DMS153 (cell line): ENCODE data around the gene ZNF280D.
"Not testable (repeated sequence)": the region's sequence is repeated elsewhere in the genome, so short reads cannot be mapped to it uniquely, and the experiment has no call there.

Source experiments
- DNase-seq: peaks from one replicate; lab custom pipeline; 2025; lab: John Stamatoyannopoulos, UW

The ZNF280D gene, protein sequence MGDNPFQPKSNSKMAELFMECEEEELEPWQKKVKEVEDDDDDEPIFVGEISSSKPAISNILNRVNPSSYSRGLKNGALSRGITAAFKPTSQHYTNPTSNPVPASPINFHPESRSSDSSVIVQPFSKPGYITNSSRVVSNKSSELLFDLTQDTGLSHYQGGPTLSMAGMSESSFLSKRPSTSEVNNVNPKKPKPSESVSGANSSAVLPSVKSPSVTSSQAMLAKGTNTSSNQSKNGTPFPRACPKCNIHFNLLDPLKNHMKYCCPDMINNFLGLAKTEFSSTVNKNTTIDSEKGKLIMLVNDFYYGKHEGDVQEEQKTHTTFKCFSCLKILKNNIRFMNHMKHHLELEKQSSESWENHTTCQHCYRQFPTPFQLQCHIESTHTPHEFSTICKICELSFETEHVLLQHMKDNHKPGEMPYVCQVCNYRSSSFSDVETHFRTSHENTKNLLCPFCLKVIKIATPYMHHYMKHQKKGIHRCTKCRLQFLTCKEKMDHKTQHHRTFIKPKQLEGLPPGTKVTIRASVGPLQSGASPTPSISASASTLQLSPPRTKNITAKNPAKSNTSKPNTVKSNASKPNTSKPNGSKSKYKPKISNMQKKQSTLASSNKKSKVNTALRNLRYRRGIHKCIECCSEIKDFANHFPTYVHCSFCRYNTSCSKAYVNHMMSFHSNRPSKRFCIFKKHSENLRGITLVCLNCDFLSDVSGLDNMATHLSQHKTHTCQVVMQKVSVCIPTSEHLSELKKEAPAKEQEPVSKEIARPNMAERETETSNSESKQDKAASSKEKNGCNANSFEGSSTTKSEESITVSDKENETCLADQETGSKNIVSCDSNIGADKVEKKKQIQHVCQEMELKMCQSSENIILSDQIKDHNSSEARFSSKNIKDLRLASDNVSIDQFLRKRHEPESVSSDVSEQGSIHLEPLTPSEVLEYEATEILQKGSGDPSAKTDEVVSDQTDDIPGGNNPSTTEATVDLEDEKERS

DNA sequence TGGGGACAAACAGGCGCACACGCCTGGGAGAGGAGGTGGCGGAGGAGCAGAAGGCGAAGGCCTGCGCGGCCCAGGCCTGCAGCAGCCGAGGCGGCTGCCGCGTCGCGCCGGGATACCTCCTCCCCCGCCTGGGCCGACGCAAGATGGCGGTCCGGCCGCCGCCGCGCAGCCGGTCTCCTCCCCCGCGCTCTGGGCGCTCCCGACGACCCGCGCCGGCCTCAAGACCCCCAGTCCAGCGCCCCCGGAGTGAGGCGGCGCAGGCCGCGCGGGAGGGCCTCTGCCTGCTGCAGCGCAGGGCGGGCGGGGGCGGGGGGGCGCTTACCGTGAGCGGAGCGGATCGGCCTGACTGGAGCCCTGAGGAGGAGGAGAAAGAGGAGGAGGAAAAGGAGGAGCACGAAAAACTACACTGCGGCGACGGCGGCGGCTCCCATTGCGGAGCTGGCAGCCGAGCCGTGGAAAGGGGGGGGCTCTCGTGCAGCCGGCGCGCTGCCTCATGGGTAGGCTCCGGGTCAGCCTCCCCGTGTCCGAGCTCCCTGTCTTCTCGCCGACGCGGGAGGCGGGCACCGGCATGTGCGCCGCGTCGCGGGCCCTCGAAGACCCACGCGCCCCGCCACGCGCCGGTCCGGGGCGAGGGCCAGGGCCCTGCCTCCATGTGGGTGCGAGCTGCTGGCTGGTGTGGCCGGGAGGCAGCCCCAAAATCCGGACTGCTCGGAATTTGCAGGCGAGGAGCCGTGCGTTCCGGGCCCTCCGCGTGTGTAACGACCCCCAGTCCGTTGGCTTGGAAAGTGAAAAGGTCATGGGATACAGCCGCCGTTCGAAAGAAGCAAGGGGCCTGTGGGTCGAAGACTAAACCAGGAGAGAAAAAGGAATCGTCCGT lies at the start of gene ZNF280D:
ZNF280D (minus strand) TSS at position 374 of the 877 bp plus-strand sequence. CDS start 26,400 bp downstream, outside the sequence.
- peak; percentile 58 for DNase-seq

DNA sequence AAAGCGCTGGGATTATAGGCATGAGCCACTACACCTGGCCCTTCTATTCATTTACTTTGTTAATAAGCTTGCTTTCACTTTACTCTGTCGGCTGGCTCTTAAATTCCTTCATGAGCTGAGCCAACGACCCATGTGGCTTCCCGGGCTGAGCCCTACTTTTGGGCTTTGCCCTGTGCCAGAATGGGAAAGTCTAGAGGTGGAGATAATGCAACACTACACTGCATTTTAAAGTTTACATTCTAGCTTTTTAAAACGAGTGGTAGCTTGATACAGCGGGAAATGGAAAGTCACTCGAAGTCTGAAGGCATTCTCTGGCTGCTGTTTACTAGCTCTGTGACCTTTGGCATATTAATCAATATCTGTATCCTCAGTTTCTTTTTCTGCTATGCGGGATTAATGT lies 49.0 kb upstream of the ZNF280D start:
- no peak for DNase-seq

DNA sequence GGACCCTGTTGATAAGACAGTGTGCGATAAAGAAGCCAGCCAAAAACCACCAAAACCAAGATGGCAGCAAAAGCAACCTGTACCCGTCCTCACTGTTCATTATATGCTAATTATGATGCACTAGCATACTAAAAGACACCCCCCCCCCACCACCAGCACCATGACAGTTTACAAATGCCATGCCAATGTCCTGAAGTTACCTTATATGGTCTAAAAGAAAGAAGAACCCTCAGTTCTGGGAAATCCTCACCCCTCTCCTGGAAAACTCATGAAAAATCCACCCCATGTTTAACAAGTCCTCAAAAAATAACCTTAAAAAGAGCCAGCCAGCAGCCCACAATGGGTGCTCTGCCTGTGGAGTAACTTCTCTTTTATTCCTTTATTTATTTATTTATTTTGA lies 48.4 kb upstream of the ZNF280D start:
- no peak for DNase-seq

DNA sequence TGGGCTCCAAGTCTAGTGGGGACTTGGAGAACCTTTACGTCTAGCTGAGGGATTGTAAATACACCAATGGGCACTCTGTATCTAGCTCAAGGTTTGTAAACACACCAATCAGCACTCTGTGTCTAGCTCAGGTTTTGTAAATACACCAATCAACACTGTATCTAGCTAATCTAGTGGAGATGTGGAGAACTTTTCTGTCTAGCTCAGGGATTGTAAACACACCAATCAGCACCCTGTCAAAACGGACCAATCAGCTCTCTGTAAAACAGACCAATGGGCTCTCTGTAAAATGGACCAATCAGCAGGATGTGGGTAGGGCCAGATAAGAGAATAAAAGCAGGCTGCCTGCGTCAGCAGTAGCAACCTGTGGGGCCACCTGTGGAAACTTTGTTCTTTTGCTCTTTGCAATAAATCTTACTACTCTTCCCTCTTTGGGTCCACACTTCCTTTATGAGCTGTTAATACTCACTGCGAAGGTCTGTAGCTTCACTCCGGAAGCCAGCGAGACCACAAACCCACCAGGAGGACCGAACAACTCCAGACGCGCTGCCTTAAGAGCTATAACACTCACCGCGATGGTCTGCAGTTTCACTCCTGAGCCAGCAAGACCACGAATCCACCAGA lies 46.9 kb upstream of the ZNF280D start:
- DNase-seq: not testable (repeated sequence)

DNA sequence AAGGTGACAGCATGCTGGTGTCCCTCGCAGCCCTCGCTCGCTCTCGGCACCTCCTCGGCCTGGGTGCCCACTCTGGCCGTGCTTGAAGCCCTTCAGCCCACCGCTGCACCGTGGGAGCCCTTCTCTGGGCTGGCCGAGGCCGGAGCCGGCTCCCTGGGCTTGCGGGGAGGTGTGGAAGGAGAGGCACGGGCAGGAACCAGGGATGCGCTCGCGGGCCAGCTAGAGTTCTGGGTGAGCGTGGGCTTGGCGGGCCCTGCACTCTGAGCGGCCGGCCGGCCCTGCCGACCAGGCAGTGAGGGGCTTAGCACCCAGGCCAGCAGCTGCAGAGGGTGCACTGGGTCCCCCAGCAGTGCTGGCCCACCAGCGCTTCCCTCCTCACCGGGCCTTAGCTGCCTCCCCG lies 46.1 kb upstream of the ZNF280D start:
- DNase-seq: not testable (repeated sequence)

DNA sequence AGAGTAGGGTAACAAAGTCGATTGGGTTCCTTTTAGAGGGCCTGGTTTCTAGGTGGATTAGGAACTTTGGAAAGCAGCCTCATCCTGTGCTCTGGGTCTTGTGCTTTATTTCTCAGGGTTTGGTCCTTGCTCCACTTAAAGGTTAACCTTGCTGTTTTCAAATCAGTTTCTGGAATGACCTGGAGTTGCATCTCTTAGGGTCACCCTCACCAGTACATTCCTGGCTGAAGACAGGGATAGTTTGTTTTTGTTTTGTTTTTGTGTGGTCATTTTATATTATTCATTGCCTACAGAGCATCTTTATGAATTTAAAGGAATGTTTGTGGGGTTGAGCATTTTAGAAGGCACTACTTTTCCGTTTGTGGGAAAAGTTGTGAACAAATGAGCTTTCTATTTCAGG lies 45.5 kb upstream of the ZNF280D start:
- no peak for DNase-seq

DNA sequence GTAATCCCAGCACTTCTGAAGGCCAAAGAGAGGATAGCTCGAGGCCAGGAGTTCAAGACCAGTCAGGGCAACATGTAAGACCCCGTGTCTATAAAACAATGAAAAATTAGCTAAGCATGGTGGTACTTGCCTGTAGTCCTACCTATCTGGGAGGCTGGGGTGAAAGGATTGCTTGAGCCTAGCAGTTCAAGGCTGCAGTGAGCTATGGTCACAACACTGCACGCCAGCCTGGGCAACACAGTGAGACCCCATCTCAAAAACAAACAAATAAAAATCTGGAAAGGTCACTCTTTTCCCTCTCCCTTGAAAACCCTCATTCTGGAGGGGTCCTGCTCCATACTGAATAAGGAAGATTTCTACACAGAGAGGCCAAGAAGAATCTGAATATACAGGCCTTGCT lies 43.5 kb upstream of the ZNF280D start:
- DNase-seq: no peak

DNA sequence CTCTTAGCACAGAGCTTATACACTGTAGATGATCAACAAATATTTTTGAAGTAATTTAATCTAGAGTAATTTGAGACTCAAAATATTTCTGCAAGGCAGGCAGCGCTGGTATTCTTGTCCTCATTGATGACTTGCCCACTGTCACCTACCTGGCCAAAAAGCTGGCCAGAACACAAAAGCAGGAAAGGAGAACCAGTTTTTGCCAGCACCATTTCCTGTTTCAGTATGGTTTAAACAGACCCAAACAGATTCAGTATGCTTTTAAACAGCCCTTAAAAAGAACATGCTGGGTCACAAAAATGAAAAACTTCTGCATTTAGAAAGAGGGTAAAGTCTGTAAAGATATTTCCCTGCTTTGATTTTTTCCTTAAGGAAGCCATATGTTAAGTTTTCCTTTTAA lies 42.3 kb upstream of the ZNF280D start:
- no peak for DNase-seq

DNA sequence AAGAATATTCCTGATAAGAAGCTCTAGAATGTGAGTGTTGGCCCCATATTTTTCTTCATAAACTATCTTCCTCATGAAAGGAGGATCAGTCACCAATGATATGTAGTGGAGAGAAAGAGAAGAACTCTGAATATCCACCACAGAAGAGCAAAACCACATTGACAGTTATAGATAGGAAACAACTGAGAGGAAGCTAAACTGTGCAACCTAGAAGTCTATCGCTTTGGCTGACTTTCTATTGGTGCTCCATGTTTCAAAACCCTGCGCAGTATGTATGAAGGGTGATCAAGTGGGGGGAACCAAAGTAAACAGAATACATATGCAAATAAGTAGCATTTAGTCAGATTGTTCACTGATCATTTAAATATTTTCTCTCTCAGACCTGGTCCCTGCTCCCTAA lies 41.0 kb upstream of the ZNF280D start:
- DNase-seq: no peak

DNA sequence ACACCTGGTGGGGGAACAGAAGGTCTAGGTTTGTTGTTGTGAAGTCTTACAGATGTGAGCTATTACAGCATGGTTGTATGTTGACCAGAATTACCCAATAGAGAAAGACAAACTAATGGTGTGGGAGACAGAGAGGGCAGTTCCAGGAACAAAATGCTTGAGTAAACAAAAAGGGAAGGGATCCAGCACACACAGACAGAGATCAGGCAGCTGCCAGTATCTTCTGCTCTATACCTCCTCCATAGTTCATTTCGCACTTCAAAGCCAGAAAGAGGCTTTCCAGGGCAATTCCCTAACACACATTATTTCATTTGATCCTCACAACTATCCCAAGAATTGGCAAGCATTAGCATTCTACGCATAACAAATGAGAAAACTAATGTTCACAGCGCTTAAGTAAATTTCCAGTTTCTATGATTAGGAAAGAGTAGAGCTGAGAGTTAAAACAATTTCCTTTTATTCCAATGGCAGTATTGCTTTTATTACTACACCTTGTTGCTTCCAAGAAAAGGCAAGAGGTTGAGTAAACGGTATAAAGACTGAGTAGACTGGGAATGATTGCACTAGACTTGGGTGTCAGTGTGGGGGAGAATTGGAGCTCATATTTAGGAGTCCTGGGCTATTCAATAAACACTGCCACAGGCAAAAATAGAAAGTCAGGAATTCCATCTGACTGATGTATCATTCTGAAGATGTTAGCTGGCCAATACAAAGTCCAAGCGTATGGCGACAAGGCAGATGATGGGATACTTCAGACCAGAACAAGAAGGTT lies 39.7 kb upstream of the ZNF280D start:
- peak; percentile 30 for DNase-seq

DNA sequence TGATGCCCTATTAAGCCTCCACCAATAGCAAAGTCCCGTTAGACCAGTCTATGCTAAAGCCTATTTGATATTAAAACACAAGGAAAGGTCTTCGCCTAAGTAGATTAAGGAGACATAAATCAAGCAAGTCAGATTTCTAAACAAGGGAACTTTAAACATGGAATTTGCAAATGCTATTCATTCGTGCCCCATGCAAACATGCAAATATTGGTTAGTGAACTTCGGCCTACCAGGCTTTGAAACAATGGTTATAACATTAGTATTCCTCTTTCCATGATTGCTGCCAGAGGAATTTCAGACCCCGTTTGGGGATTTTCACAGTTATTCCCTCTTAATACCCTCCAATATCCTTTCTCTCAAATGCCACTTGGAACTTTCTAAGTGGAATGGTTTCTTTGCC lies 36.9 kb upstream of the ZNF280D start:
- no peak for DNase-seq

DNA sequence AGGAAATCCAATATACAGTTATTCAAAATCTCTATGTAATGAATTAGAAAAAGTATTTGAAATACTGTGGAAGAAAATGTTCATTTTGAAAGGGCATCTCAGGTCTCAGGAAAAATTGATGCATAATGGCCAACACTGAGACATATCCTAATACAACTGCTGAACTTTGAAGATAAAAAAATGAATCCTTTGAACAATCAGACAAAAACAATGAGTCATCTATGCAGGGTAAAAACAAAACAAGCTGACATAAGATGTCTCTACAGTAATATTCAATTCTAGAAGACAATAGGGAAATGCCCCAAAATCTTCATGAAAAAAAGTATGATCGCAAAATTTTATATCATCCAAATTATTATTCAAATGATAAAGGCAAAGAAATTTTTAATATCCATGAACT lies 34.0 kb upstream of the ZNF280D start:
- DNase-seq: no peak

DNA sequence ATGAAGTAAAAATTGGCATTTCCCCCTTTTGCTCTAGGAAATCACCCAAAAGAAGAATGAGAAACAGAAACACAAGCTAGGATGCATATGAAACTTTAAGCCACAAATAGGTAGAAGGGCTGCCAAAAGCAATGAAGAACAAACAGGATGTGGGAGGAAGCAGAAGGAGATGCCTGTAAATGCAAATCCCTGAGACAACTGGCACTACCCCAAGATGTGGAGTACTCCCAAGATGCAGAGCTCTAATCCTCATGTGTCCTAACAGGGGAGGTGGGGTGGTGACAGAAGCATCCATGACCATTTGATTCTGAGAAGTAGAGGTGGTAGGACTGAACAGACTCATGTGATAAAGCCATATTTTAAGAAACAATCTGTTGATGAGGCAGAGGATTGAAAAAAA lies 31.9 kb upstream of the ZNF280D start:
- no peak for DNase-seq

DNA sequence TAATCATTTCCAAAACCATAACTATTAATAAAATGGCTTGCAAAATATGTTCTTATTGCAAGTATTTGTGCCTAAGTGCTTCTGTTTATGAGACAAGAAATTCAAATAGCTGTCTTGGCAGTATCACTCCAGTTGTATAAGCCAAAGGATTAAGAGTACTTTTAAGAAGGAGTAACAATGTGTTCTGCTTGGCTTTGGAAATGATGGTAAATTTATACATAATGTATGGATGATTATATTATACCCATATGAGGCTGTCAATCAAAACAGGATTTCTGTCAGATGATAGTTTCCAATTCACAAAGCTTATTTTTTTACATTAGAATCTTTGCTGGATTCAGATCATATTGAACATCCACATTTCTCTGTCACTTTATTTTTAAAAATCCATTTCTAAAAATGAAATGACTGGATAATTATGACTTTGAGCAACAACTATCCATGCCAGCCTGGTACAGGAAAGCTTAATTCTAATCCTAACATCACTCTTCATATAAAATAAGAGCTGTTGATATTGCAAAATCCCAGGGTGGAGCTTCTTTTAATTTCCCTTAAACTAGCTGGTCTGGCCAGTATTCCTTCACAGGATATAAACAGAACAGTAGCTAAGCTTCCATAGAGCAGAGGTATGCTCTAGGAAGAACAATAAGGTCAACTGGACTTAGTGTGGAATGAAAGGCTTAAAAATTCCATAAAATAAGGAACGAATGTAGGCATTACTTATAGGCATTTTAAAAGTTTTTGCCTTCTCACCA lies 30.0 kb upstream of the ZNF280D start:
- no peak for DNase-seq

DNA sequence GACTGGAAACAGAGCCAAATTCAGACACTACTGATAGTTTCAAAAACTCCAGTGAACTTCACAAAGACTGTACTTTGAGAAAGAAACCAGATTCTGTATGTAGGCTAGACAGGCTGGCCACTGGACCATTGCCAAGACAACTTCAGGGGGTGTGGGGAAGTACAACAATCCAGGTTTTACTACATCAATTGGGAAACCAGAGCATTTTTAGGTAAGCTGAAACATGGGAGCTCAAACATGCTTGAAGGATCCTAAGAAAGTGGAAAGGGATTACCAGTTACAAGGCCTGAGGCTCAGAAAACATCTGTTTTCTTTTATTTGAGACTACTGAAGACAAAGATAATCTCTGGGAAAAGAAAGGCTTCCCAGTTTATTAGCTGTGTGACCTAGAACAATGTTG lies 26.9 kb upstream of the ZNF280D start:
- no peak for DNase-seq

DNA sequence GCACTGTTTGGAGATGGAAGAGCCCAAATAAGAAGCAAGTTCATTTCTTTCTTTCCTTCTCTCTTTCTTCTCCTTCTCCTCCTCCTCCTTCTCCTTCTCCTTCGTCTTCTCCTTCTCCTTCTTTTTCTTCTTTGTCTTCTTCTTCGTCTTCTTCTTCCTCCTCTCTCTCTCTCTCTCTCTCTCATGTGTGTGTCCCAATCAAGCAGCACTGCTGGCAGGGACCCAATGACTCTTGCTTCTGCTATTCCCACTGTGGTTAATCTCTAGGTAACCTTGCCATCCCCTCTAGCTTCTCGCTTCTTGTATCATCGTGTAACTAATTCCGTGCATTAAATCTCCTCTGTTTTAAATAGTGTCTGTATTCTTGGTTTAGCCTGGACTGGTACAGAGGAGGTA lies 26.1 kb upstream of the ZNF280D start:
- no peak for DNase-seq

DNA sequence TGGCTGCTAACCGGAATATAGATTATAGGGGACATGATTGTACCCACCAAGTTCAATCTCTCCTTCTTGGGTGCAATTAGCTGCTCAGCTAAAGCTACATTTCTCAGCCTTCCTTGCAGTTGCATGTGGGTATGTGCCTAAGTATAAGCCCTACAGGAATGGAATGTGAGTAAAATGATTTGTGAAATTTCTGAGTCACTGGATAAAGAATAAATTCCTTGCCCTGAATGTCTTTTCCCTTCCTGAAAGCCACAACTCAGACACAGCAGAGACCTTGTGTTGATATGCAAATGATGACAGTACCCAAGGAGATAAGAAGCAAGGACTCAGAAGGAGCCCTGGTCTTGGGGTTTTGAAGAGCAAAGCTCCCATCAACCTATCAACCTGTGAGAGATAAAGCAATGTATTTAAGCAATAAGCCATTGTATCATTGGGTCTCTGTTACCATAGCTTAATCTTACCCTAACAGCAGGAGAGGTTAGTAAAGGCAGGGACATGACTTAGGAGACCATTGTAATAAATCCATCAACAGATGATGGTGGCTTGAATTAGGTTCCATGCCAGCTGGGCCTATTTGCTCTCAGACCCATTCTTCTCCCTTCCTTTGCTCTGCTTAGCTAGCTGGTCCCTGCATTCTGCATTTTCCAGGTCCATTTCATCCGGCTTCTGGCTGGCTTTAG lies 25.6 kb upstream of the ZNF280D start:
- no peak for DNase-seq

DNA sequence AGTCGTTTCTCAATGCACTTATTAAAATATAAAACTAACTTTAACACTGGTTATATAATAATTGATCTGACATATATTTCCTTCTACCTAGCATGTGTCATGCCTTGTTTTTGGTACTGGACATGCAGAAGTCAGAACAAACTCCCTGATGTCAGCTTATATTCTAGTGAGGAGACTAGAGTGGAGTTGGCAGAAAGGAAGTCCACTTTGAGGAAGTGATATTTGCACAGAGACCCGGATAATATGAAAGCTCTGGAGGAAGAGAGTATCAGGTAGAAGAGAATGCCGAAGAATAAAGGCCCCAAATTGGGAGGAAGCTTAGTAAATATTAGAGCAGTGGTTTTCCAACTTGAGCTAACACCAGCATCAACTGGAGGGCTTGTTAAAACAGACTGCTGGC lies 24.6 kb upstream of the ZNF280D start:
- no peak for DNase-seq

DNA sequence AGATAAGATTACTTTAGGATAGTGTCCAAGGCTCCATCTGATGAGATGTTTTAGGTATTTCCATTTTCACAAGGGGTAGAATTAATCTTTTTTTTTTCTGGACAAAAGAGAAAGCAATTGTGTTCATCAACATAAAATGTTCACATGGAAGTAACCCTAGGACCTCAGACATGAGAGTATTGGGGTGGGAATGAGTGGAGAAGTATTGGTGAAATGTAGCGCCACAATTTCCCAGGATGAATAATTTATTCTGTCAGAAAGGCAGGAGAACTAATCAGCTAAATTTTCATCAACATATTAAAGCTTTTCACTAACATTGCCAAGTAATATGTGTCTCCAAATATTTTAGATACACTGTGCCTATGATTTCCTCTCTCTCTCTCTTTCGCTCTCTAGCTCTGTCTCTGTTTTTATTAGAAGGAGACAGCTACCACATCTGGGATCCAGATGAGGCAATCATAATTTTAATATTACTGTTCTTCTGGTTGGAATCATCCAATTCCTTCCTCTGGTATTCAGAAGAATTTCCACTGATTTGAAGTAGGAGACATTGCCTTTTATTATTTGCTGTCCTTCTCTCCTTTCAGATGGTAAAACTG lies 21.6 kb upstream of the ZNF280D start:
- DNase-seq: no peak
